Mononuclear cell (primary cell): ENCODE data around the gene SCARB2. TPM values are rescaled to one million over a fixed set of nuclear protein-coding genes. Genes with fewer than 3 reads are reported as not detected.

Experiments used
- total RNA-seq: library from RNA; depleted of rRNA; stranded (reverse); fragments of >200 nt; gene quantifications from one replicate; pipeline ENCODE4 v1.2.3, GENCODE V29; 2012

Gene SCARB2
- total RNA-seq, 1 donor = 35.3 TPM

Other genes with a start within 250 kb of the SCARB2 start
- gene SDAD1, start 222.9 kb downstream of the SCARB2 start, total RNA-seq = 35.2 TPM
- gene CXCL9, start 206.3 kb downstream of the SCARB2 start, total RNA-seq = 0.52 TPM
- 0.42 TPM for gene CXCL10, start 190.3 kb downstream of the SCARB2 start, total RNA-seq
- 0.10 TPM for gene CXCL11, start 177.8 kb downstream of the SCARB2 start, total RNA-seq
- gene ART3, start 139.1 kb downstream of the SCARB2 start, total RNA-seq = not detected
- 82.9 TPM for gene NUP54, start 65.4 kb downstream of the SCARB2 start, total RNA-seq
- 0.21 TPM for gene FAM47E, start 37.9 kb upstream of the SCARB2 start, total RNA-seq
- gene STBD1, start 92.9 kb upstream of the SCARB2 start, total RNA-seq = not detected
- not detected for gene CCDC158, start 207.3 kb upstream of the SCARB2 start, total RNA-seq
- gene SHROOM3, start 221.4 kb upstream of the SCARB2 start, total RNA-seq = 0.42 TPM